ENCODE results near the gene OR8A1.
"Not testable (repeated sequence)": the region's sequence is repeated elsewhere in the genome, so short reads cannot be mapped to it uniquely, and the experiment has no call there.

The OR8A1 gene

GRCh38 chr11:124584681-124585372, 15.0 kb downstream of the OR8A1 start:
- no peak overlapping the region for H3K27ac ChIP-seq
- no peaks in the 10 kb centered on the region for H3K4me1 ChIP-seq
- no peaks in the 10 kb centered on the region for H3K27me3 ChIP-seq
- no peak for TF ChIP-seq Cebpa-rat (IDR thresholded peaks at IDR 0.05)
- no peak overlapping the region for H3K4me2 ChIP-seq
- H3K9me3 ChIP-seq (replicated peaks in 1 of 11) = no peaks in the 10 kb centered on the region
- no peak overlapping the region for H3K4me3 ChIP-seq
- H3K9ac ChIP-seq = 0 out of 22 replicates have a peak overlapping the region, but pooled peaks of 1 of the 11 experiments have one; percentile 7
- H3K36me3 ChIP-seq = no peaks in the 10 kb centered on the region
- no peaks in the 10 kb centered on the region for H4K20me1 ChIP-seq

- no peaks in the 10 kb centered on the region for H4K20me1 ChIP-seq
- TF ChIP-seq Cebpa-rat (IDR thresholded peaks at IDR 0.05) = no peak
These were observed 16.6 kb downstream of the OR8A1 start for GRCh38 chr11:124586238-124586860.

GRCh38 chr11:124591430-124591829, 21.6 kb downstream of the OR8A1 start:
- Histone ChIP-seq H3K9ac (no peak overlapping the region), H3K4me3 (no peak overlapping the region), H4K20me1 (no peaks in the 10 kb centered on the region), H3K4me2 (no peak overlapping the region), H3K36me3 (no peaks in the 10 kb centered on the region), H3K27me3 (no peaks in the 10 kb centered on the region), H3K4me1 (no peaks in the 10 kb centered on the region), H3K27ac (no peak overlapping the region), H3K9me3 (replicated peaks in 1 of 11) (no peaks in the 10 kb centered on the region)
- no peak for TF ChIP-seq Cebpa-rat (IDR thresholded peaks at IDR 0.05)

More at GRCh38 chr11:124586238-124586860, 16.6 kb downstream of the OR8A1 start:
- Histone ChIP-seq H3K9me3 (replicated peaks in 1 of 11) (no peaks in the 10 kb centered on the region), H3K9ac (no peak overlapping the region), H3K27me3 (no peaks in the 10 kb centered on the region), H3K4me3 (no peak overlapping the region), H3K4me1 (no peaks in the 10 kb centered on the region), H3K4me2 (no peak overlapping the region), H3K36me3 (no peaks in the 10 kb centered on the region), H3K27ac (no peak overlapping the region)

GRCh38 chr11:124592627-124593026, 22.8 kb downstream of the OR8A1 start:
- Histone ChIP-seq H3K27ac (no peak overlapping the region), H4K20me1 (no peaks in the 10 kb centered on the region), H3K9ac (no peak overlapping the region), H3K27me3 (no peaks in the 10 kb centered on the region), H3K9me3 (replicated peaks in 1 of 11) (no peaks in the 10 kb centered on the region), H3K4me3 (no peak overlapping the region), H3K4me2 (no peak overlapping the region), H3K4me1 (no peaks in the 10 kb centered on the region), H3K36me3 (no peaks in the 10 kb centered on the region)
- no peak for TF ChIP-seq Cebpa-rat (IDR thresholded peaks at IDR 0.05)

- Histone ChIP-seq H3K9ac (no peak overlapping the region), H3K27me3 (no peaks in the 10 kb centered on the region)
These were observed 25.5 kb downstream of the OR8A1 start for GRCh38 chr11:124595302-124595701.

GRCh38 chr11:124597626-124598025, 27.8 kb downstream of the OR8A1 start:
- TF ChIP-seq Cebpa-rat (IDR thresholded peaks at IDR 0.05) = 0 out of 22 replicates have a peak, but pooled peaks of 1 of the 11 experiments have one; percentile 19
- H3K4me2 ChIP-seq = no peak overlapping the region

More at GRCh38 chr11:124595302-124595701, 25.5 kb downstream of the OR8A1 start:
- Histone ChIP-seq H3K4me2 (no peak overlapping the region), H3K9me3 (replicated peaks in 1 of 11) (no peaks in the 10 kb centered on the region), H3K4me3 (no peak overlapping the region), H3K36me3 (no peaks in the 10 kb centered on the region), H3K4me1 (no peaks in the 10 kb centered on the region), H3K27ac (no peak overlapping the region), H4K20me1 (no peaks in the 10 kb centered on the region)
- TF ChIP-seq Cebpa-rat (IDR thresholded peaks at IDR 0.05) = no peak

GRCh38 chr11:124600621-124601320, 31.0 kb downstream of the OR8A1 start:
- Histone ChIP-seq H3K4me3 (no peak overlapping the region), H3K36me3 (no peaks in the 10 kb centered on the region), H3K9me3 (replicated peaks in 1 of 11) (no peaks in the 10 kb centered on the region), H3K4me2 (no peak overlapping the region), H4K20me1 (no peaks in the 10 kb centered on the region), H3K27ac (no peak overlapping the region), H3K4me1 (peaks cover 2 to 9% (median 4%) of the 10 kb centered on the region in 10 experiments; a peak in 17 of 20 replicates), H3K27me3 (no peaks in the 10 kb centered on the region), H3K9ac (no peak overlapping the region)
- TF ChIP-seq Cebpa-rat (IDR thresholded peaks at IDR 0.05) = no peak

More at GRCh38 chr11:124597626-124598025, 27.8 kb downstream of the OR8A1 start:
- Histone ChIP-seq H4K20me1 (no peaks in the 10 kb centered on the region), H3K9me3 (replicated peaks in 1 of 11) (no peaks in the 10 kb centered on the region), H3K4me1 (no peaks in the 10 kb centered on the region), H3K27ac (no peak overlapping the region), H3K4me3 (no peak overlapping the region), H3K27me3 (no peaks in the 10 kb centered on the region), H3K9ac (no peak overlapping the region), H3K36me3 (no peaks in the 10 kb centered on the region)

- Histone ChIP-seq H3K4me3 (no peak overlapping the region), H4K20me1 (no peaks in the 10 kb centered on the region), H3K4me2 (no peak overlapping the region), H3K9ac (no peak overlapping the region), H3K9me3 (replicated peaks in 1 of 11) (no peaks in the 10 kb centered on the region), H3K36me3 (no peaks in the 10 kb centered on the region), H3K27ac (no peak overlapping the region), H3K4me1 (peaks cover 4 to 15% (median 7%) of the 10 kb centered on the region in 10 experiments; a peak in 17 of 20 replicates), H3K27me3 (no peaks in the 10 kb centered on the region)
- TF ChIP-seq Cebpa-rat (IDR thresholded peaks at IDR 0.05) = no peak
These were observed 32.4 kb downstream of the OR8A1 start for GRCh38 chr11:124602193-124602592.

- H3K9ac ChIP-seq; H3K27me3 ChIP-seq; H3K36me3 ChIP-seq; H3K27ac ChIP-seq; H3K4me3 ChIP-seq; H3K9me3 ChIP-seq (replicated peaks in 1 of 11); H3K4me2 ChIP-seq; H4K20me1 ChIP-seq: not testable (repeated sequence)
- H3K4me1 ChIP-seq = peaks cover 4 to 15% (median 7%) of the 10 kb centered on the region in 10 experiments; a peak in 17 of 20 replicates
These were observed 32.9 kb downstream of the OR8A1 start for GRCh38 chr11:124602723-124603122.

All from BLaER1 treated with 17β-estradiol and CSF1 and Interleukin-3, amounts not matched to agents 10 nM and 100 nM (cell line).